Stomach (tissue), 9 donors: Measurements from ENCODE around the gene PC. TPM values are rescaled to one million over a fixed set of nuclear protein-coding genes. Genes with fewer than 3 reads are reported as not detected.

ENCODE experiments used
- DNase-seq, 2 donors: peaks; one replicate each; pipeline versions ENCODE4 v3.0.0 to v3.0.0-alpha.2; 2013 to 2019
- H3K27ac ChIP-seq, 5 donors: fragments of 200-600 bp in 4 of 5; sonication (generic) in 4 of 5; one replicate each; pipeline ENCODE4 v1.5.1; 2013 to 2019; ENCODE audit warnings: mild to moderate bottlenecking in 1 of 5, moderate library complexity in 1 of 5
- H3K27me3 ChIP-seq, 3 donors: fragments of 200-600 bp; sonication (generic); one replicate each; pipeline ENCODE4 v1.5.1; 2017 to 2019; ENCODE audit warnings: mixed run types in 1 of 3
- H3K36me3 ChIP-seq, 4 donors: fragments of 200-600 bp; sonication (generic); 1 replicate in 3 of 4; 2 replicates in 1 of 4; pipeline ENCODE4 v1.5.1; 2016 to 2019
- H3K4me1 ChIP-seq, 4 donors: fragments of 200-600 bp; sonication (generic); one replicate each; pipeline ENCODE4 v1.5.1; 2016 to 2019
- H3K4me3 ChIP-seq, 4 donors: fragments of 200-600 bp; sonication (generic) in 3 of 4; one replicate each; pipeline ENCODE4 v1.5.1; 2016 to 2019; ENCODE audit warnings: mild to moderate bottlenecking in 1 of 4
- H3K9me3 ChIP-seq, 4 donors: fragments of 200-600 bp; sonication (generic); one replicate each; pipeline ENCODE4 v1.5.1; 2016 to 2019
- EP300 ChIP-seq: sonication (generic); formaldehyde crosslinking; IDR thresholded peaks from one replicate; pipeline ENCODE4 v1.6.1; 2017; ENCODE audit warnings: antibody characterized with exemption
- POLR2A ChIP-seq, 4 donors: fragments of 450-650 bp; IDR thresholded peaks; one replicate each; pipeline ENCODE4 v1.6.1; 2016; ENCODE audit warnings: antibody characterized with exemption in 4 of 4, control low read depth in 2 of 4, mild to moderate bottlenecking in 1 of 4, moderate library complexity in 1 of 4
- POLR2AphosphoS5 ChIP-seq, 3 donors: sonication (generic); formaldehyde crosslinking; IDR thresholded peaks; one replicate each; pipeline ENCODE4 v1.6.1; 2016; ENCODE audit warnings: antibody characterized with exemption in 3 of 3
- WGBS, 5 donors: extraction: QIAGEN DNeasy Blood & Tissue Kit in 3 of 5; methylation state at CpG; one replicate each; pipeline versions ENCODE4 v1.1.5 to v1.1.7; 2013 to 2018; 5-methylcytosine and 5-hydroxymethylcytosine counted together
- intact Hi-C: fragments of 100-400 bp; cut with DNase I; formaldehyde crosslinking; loops from one replicate; pipeline ENCODE4 v1.15.1; 2023; ENCODE audit warnings: low total_unique reads
- polyA plus RNA-seq, 3 donors: library from polyadenylated mRNA; stranded (reverse); fragments of 200-250 nt; gene quantifications; one replicate each; pipeline ENCODE4 v1.2.3, GENCODE V29; 2013
- total RNA-seq, 5 donors: library from RNA; depleted of rRNA; stranded (reverse); fragments of >200 nt; gene quantifications; one replicate each; pipeline versions ENCODE4 v1.1.0 to v1.2.3, GENCODE V29; 2014 to 2016
- TF ChIP-seq, protein P1 (sequence below), 7 experiments: fragments of 450-650 bp in 4 of 7; fragments of 200-600 bp in 3 of 7; sonication (generic) in 3 of 7; IDR thresholded peaks; one replicate each; pipeline ENCODE4 v1.5.1; 2016 to 2019; ENCODE audit warnings: antibody characterized with exemption in 7 of 7, control low read depth in 2 of 7, mild to moderate bottlenecking in 1 of 7
- donor health status: healthy with polysubstance abuse.
- donor health status: Bipolar disorder and iron deficiency.
- donor health status: healthy.

The PC gene
- total and polyA plus RNA-seq, 8 donors: 0.58 to 86.0 (median 22.3) TPM

DNA sequence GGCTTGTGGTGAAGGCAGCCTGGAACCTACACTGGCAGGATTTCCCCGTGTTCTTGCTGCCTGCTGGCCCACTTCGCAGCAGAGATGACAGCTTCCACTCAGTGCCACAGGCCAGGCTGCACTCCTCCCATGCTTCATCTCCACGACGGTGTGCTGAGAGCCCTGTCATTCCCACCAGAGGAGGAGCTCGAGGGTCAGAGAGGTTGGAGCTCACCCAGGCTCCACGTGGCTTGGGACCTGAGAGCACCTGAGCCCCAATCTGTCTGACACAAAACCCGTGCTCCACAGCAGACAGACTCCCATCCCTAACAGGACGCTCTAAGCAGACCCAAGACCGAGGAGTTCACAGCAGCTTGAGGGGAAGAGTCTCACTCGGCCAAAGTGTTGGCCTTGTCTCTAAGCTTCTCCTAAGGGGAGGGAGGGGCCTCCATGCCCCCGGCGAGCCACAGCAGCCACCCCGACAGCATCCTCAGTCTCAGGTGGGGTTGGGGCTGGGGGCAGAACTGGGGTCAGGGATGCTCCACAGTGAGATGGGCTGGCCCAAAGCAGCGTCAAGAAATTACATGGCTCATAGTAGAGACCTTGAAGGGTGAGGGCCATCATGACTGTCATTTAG, 90.7 kb downstream of the PC start:
- H3K9me3 ChIP-seq: no peaks in the 10 kb centered on the region
- peaks cover 7 to 47% (median 27%) of the 10 kb centered on the region in 4 donors for H3K36me3 ChIP-seq
- peaks cover 0 to 13% (median 5%) of the 10 kb centered on the region in 4 donors for H3K4me1 ChIP-seq
- 80 to 90% (median 85%) methylated on average over 14 of the region's 14 CpGs for WGBS, 5 donors
- DNase-seq: no peak
- TF ChIP-seq POLR2A (IDR thresholded peaks at IDR 0.05): no peak
- TF ChIP-seq POLR2AphosphoS5 (IDR thresholded peaks at IDR 0.05): no peak
- TF ChIP-seq, protein P1, sequence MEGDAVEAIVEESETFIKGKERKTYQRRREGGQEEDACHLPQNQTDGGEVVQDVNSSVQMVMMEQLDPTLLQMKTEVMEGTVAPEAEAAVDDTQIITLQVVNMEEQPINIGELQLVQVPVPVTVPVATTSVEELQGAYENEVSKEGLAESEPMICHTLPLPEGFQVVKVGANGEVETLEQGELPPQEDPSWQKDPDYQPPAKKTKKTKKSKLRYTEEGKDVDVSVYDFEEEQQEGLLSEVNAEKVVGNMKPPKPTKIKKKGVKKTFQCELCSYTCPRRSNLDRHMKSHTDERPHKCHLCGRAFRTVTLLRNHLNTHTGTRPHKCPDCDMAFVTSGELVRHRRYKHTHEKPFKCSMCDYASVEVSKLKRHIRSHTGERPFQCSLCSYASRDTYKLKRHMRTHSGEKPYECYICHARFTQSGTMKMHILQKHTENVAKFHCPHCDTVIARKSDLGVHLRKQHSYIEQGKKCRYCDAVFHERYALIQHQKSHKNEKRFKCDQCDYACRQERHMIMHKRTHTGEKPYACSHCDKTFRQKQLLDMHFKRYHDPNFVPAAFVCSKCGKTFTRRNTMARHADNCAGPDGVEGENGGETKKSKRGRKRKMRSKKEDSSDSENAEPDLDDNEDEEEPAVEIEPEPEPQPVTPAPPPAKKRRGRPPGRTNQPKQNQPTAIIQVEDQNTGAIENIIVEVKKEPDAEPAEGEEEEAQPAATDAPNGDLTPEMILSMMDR (IDR thresholded peaks at IDR 0.05): no peak
- TF ChIP-seq EP300: no peak
- H3K27me3 ChIP-seq: no peaks in the 10 kb centered on the region
- no peak overlapping the region for H3K4me3 ChIP-seq
- intact Hi-C loops: no loop called here
- no peak overlapping the region for H3K27ac ChIP-seq

DNA sequence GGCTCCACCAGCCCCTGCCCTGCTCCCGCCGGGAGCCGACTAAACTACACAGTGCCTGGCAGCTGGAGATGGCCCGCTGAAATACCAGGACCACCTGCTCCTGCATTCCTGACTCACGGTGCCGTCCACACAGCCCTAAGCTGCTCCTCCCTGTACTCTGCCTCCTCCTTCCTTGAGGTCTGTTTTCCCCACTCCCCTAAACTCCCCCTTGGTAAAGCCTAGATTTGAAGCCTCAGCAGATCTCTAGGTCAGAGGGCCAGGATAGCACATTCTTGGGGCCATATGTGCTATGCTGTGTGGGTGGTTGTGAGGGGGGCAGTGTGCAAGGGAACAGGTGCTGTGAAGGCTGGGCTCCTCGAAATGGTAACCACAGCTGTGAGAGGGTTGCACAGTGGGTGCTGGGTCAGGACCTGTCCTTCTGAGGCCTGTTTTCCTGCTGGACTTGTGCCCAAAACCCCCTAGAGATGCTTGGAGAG, 91.6 kb downstream of the PC start:
- intact Hi-C loops: no loop called here
- no peak for DNase-seq
- H3K36me3 ChIP-seq: peaks cover 6 to 55% (median 31%) of the 10 kb centered on the region in 4 donors
- WGBS, 5 donors: 78 to 95% (median 82%) methylated on average over 7 of the region's 7 CpGs
- H3K9me3 ChIP-seq: no peaks in the 10 kb centered on the region
- TF ChIP-seq POLR2AphosphoS5 (IDR thresholded peaks at IDR 0.05) (no peak), EP300 (no peak), POLR2A (IDR thresholded peaks at IDR 0.05) (no peak)
- TF ChIP-seq, protein P1 (IDR thresholded peaks at IDR 0.05): no peak
- H3K27ac ChIP-seq: no peak overlapping the region
- H3K4me3 ChIP-seq: no peak overlapping the region
- peaks cover 0 to 13% (median 5%) of the 10 kb centered on the region in 4 donors for H3K4me1 ChIP-seq
- no peaks in the 10 kb centered on the region for H3K27me3 ChIP-seq

DNA sequence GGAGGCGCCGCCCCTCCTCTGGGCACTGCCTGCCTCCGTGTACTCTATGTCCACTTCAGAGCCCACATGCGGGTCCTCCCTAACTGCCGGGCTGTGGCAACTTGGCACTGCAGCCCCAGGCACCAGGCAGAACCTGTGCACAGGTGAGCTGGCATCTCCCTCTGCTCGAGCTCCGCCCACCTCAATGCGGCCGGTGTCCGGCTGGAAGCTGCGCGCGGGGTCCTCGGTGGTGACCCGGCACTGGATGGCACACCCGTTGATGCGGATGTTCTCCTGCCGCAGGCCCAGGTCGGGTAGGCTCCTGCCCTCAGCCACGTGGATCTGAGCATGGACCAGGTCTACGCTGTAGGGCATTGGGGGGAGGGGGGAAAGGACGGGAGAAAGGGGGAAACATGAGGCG, 92.2 kb downstream of the PC start:
- Histone ChIP-seq H3K4me3 (no peak overlapping the region), H3K9me3 (no peaks in the 10 kb centered on the region), H3K27me3 (no peaks in the 10 kb centered on the region), H3K36me3 (peaks cover under 1 to 55% (median 31%) of the 10 kb centered on the region in 4 donors), H3K4me1 (peaks cover 0 to 13% (median 5%) of the 10 kb centered on the region in 4 donors), H3K27ac (no peak overlapping the region)
- 90 to 97% (median 96%) methylated on average over 21 to 23 of the region's 23 CpGs for WGBS, 5 donors
- no peak for TF ChIP-seq EP300
- intact Hi-C loops: no loop called here
- no peak for DNase-seq

DNA sequence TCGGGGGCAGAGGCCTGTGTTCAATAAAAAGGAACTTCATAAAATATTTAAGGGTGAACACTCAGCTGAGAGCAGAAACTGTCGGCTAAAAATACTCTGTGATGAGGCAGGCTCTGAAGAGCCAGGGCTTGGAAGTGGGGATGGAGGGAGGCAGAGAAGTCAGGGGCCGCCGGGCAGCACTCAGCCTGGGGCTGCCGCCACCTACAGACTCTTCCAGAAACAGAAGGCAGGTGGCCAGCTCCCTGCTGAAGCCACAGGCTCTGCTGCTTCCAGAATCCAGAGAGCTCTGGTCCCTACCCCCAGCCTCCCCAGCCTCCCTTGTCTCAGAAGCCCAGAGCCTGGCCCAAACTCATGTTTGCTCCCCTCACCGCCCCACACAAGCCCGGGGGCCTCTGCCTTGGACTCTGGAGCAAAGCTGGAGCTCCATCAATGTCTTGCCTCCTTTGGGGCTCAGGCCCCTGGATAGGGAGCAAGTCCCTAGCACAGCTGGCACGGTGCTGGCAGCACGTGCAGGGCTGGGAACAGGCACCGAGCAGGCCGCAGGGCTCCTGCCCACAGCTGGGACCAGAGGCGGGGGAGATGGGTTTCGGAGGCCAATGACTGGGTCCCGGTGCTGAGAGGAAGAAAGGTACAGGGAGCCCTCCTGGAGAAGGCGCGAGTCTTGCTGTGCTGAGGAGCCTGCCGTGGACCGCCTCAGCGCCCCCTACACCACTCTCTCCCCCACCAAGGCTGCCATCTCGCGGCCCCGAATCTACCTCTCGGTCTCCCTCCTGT, 93.1 kb downstream of the PC start:
- no peak for DNase-seq
- Histone ChIP-seq H3K9me3 (no peaks in the 10 kb centered on the region), H3K27me3 (no peaks in the 10 kb centered on the region), H3K4me3 (no peak overlapping the region), H3K27ac (no peak overlapping the region), H3K4me1 (peaks cover 0 to 13% (median 5%) of the 10 kb centered on the region in 4 donors), H3K36me3 (peaks cover 0 to 52% (median 27%) of the 10 kb centered on the region in 4 donors)
- 82 to 92% (median 88%) methylated on average over 20 to 23 of the region's 23 CpGs for WGBS, 5 donors
- TF ChIP-seq POLR2A (IDR thresholded peaks at IDR 0.05): no peak
- no peak for TF ChIP-seq EP300
- TF ChIP-seq POLR2AphosphoS5 (IDR thresholded peaks at IDR 0.05): no peak
- TF ChIP-seq, protein P1 (IDR thresholded peaks at IDR 0.05): no peak
- intact Hi-C loops: no loop called here
